Mesenchymal stem cell (in vitro differentiated cells and primary cell): Measurements from ENCODE around the gene GLO1.

ENCODE experiments used
- DNase-seq: peaks from one replicate; pipeline ENCODE4 v3.0.0-alpha.2; 2013
- H2AFZ ChIP-seq: one replicate; pipeline ENCODE4 v1.6.1; 2013; ENCODE audit warnings: low read depth, mild to moderate bottlenecking, control low read depth, inconsistent platforms, low read length, moderate library complexity
- H2AK5ac ChIP-seq: 2 replicates; pipeline ENCODE4 v1.6.1; 2013; ENCODE audit warnings: low read length, moderate library complexity, mild to moderate bottlenecking, inconsistent platforms; ENCODE audit not compliant: severe bottlenecking
- H2BK120ac ChIP-seq: one replicate; pipeline ENCODE4 v1.6.1; 2013; ENCODE audit warnings: low read depth, mild to moderate bottlenecking, inconsistent platforms, low read length, moderate library complexity
- H2BK12ac ChIP-seq, 2 experiments: one replicate each; pipeline ENCODE4 v1.6.1; 2013; ENCODE audit warnings: inconsistent platforms in 2 of 2, low read length in 2 of 2, mild to moderate bottlenecking in 2 of 2, moderate library complexity in 2 of 2, control low read depth in 1 of 2
- H2BK15ac ChIP-seq: one replicate; pipeline ENCODE4 v1.6.1; 2013; ENCODE audit warnings: mild to moderate bottlenecking, low read depth, inconsistent platforms; ENCODE audit not compliant: poor library complexity, severe bottlenecking
- H2BK5ac ChIP-seq: 2 replicates; pipeline ENCODE4 v1.6.1; 2013; ENCODE audit warnings: low read depth, mild to moderate bottlenecking, low read length, control low read depth, inconsistent platforms; ENCODE audit not compliant: poor library complexity, severe bottlenecking
- H3K14ac ChIP-seq, 2 experiments: one replicate each; pipeline ENCODE4 v1.6.1; 2013; ENCODE audit warnings: inconsistent platforms in 2 of 2, low read length in 2 of 2, control low read depth in 1 of 2, mild to moderate bottlenecking in 1 of 2, moderate library complexity in 1 of 2
- H3K18ac ChIP-seq, 2 experiments: one replicate each; pipeline ENCODE4 v1.6.1; 2013; ENCODE audit warnings: inconsistent platforms in 2 of 2, low read length in 2 of 2, control low read depth in 1 of 2, low read depth in 1 of 2, mild to moderate bottlenecking in 1 of 2
- H3K23ac ChIP-seq, 2 experiments: one replicate each; pipeline ENCODE4 v1.6.1; 2013; ENCODE audit warnings: inconsistent platforms in 2 of 2, low read length in 2 of 2, mild to moderate bottlenecking in 2 of 2, moderate library complexity in 2 of 2, control low read depth in 1 of 2
- H3K27ac ChIP-seq: 2 replicates; pipeline ENCODE4 v1.5.1; 2013; ENCODE audit warnings: mild to moderate bottlenecking, moderate library complexity, low read length, control low read depth, inconsistent platforms; ENCODE audit not compliant: poor library complexity, severe bottlenecking
- H3K27me3 ChIP-seq, 2 experiments: 2 replicates each; pipeline versions ENCODE4 v1.6.1 to v1.7.0; 2013; ENCODE audit warnings: low read length in 2 of 2, mild to moderate bottlenecking in 2 of 2, moderate library complexity in 2 of 2, control low read depth in 1 of 2, inconsistent platforms in 1 of 2; ENCODE audit not compliant: control insufficient read depth in 1 of 2, insufficient read depth in 1 of 2
- H3K36me3 ChIP-seq, 2 experiments: 2 replicates each; pipeline versions ENCODE4 v1.6.1 to v1.7.0; 2013; ENCODE audit warnings: low read length in 2 of 2, control low read depth in 1 of 2, inconsistent platforms in 1 of 2, low read depth in 1 of 2, mild to moderate bottlenecking in 1 of 2; ENCODE audit not compliant: insufficient read depth in 2 of 2, control insufficient read depth in 1 of 2
- H3K4ac ChIP-seq, 2 experiments: one replicate each; pipeline ENCODE4 v1.6.1; 2013; ENCODE audit warnings: inconsistent platforms in 2 of 2, low read length in 2 of 2, mild to moderate bottlenecking in 2 of 2, moderate library complexity in 2 of 2, control low read depth in 1 of 2, low read depth in 1 of 2
- H3K4me1 ChIP-seq: 2 replicates; pipeline ENCODE4 v1.6.1; 2013; ENCODE audit warnings: low read depth, low read length, control low read depth; ENCODE audit not compliant: control insufficient read depth, insufficient read depth
- H3K4me2 ChIP-seq: 2 replicates; pipeline ENCODE4 v1.6.1; 2013; ENCODE audit warnings: low read length, mild to moderate bottlenecking, inconsistent platforms; ENCODE audit not compliant: poor library complexity, severe bottlenecking
- H3K4me3 ChIP-seq, 2 experiments: 2 replicates each; pipeline versions ENCODE4 v1.5.1 to v1.7.0; 2013; ENCODE audit warnings: low read length in 2 of 2, mild to moderate bottlenecking in 2 of 2, control low read depth in 1 of 2, low read depth in 1 of 2; ENCODE audit not compliant: insufficient read depth in 1 of 2
- H3K79me1 ChIP-seq: replicated peaks from 2 replicates; pipeline ENCODE4 v1.6.1; 2013; ENCODE audit warnings: mild to moderate bottlenecking, control low read depth, low read length, inconsistent platforms; ENCODE audit not compliant: poor library complexity, severe bottlenecking
- H3K9ac ChIP-seq: 2 replicates; pipeline ENCODE4 v1.7.0; 2013; ENCODE audit warnings: mild to moderate bottlenecking, low read length, moderate library complexity
- H3K9me3 ChIP-seq: 2 replicates; pipeline ENCODE4 v1.7.0; 2013; ENCODE audit warnings: mild to moderate bottlenecking, low read length; ENCODE audit not compliant: control insufficient read depth
- H4K8ac ChIP-seq: one replicate; pipeline ENCODE4 v1.6.1; 2013; ENCODE audit warnings: inconsistent platforms, mild to moderate bottlenecking, low read length, moderate library complexity
- H4K91ac ChIP-seq: one replicate; pipeline ENCODE4 v1.6.1; 2013; ENCODE audit warnings: mild to moderate bottlenecking, low read length, inconsistent platforms
- WGBS: methylation state at CpG from one replicate; pipeline ENCODE4 v1.1.7; 2013; ENCODE audit warnings: mixed read lengths; 5-methylcytosine and 5-hydroxymethylcytosine counted together

The GLO1 gene

DNA sequence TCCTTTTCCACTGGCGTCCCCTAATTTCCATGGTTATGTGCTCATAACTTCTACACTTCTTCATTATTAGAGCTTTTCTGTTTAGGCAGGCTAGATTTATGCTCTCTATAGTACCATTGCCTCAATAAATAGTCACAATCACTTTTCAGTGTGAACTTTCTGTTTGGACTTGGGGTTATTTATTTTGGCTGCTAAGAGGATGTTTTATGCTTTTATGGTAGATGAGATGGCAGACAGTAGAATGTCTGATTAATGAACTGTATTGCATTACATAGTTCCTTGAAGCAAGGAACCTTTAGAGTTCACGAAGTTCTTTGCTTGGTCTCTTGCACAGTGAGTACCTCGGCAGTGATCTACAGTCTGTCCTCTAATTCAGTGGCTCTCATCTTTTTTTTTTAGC lies 19.1 kb upstream of the GLO1 start:
- Histone ChIP-seq H3K4me1 (no peaks in the 10 kb centered on the region), H3K4ac (no peak overlapping the region), H4K8ac (no peak overlapping the region), H3K18ac (no peak overlapping the region), H4K91ac (no peak overlapping the region), H3K79me1 (no peaks in the 10 kb centered on the region), H2AFZ (no peak overlapping the region), H3K9ac (no peak overlapping the region), H2AK5ac (no peak overlapping the region), H2BK5ac (no peak overlapping the region), H2BK15ac (no peak overlapping the region), H3K14ac (no peak overlapping the region), H3K27me3 (peaks cover 0 to 34% of the 10 kb centered on the region in 2 experiments), H2BK12ac (no peak overlapping the region), H3K27ac (no peak overlapping the region), H3K23ac (no peak overlapping the region), H3K4me3 (no peak overlapping the region), H3K4me2 (no peak overlapping the region), H2BK120ac (no peak overlapping the region), H3K36me3 (no peaks in the 10 kb centered on the region), H3K9me3 (no peaks in the 10 kb centered on the region)
- no peak for DNase-seq
- 63% methylated on average over 2 of the region's 3 CpGs for WGBS

DNA sequence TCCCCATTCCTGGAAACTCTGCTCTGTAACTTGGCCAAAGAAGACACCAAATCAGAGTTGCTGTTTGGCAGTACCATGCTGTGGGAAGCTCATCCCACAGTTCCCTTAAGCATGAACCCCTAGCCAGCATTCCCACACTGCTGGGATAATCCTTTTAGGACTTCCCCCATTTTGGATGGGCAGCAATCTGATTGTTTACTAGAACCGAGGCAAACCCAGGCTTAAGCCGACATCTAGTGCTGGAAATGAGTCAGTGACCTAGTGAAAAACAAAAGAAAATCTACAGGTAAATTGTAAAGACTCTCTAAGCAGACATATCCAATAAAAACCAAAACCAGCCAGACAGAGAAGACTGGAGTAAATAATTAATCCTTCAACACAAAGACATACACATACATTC lies 17.4 kb upstream of the GLO1 start:
- H3K36me3 ChIP-seq = no peaks in the 10 kb centered on the region
- no peak overlapping the region for H2BK120ac ChIP-seq
- H3K18ac ChIP-seq = no peak overlapping the region
- H2AK5ac ChIP-seq = no peak overlapping the region
- peaks cover under 1% of the 10 kb centered on the region for H3K4me1 ChIP-seq
- WGBS = 14% methylated on average over 1 of the region's 2 CpGs
- no peaks in the 10 kb centered on the region for H3K79me1 ChIP-seq
- no peak overlapping the region for H3K4me3 ChIP-seq
- H4K91ac ChIP-seq = no peak overlapping the region
- H3K14ac ChIP-seq = no peak overlapping the region
- H3K27me3 ChIP-seq = peaks cover 6 to 46% of the 10 kb centered on the region in 2 experiments
- H2BK15ac ChIP-seq = no peak overlapping the region
- no peak overlapping the region for H4K8ac ChIP-seq
- H3K9me3 ChIP-seq = no peaks in the 10 kb centered on the region
- DNase-seq = peak; percentile 14
- no peak overlapping the region for H3K4me2 ChIP-seq
- H2BK12ac ChIP-seq = no peak overlapping the region
- no peak overlapping the region for H2BK5ac ChIP-seq
- no peak overlapping the region for H3K9ac ChIP-seq
- no peak overlapping the region for H2AFZ ChIP-seq
- no peak overlapping the region for H3K23ac ChIP-seq
- H3K27ac ChIP-seq = no peak overlapping the region
- H3K4ac ChIP-seq = no peak overlapping the region

GRCh38 chr6:38719358-38719757 lies 16.4 kb upstream of the GLO1 start:
- Histone ChIP-seq H2BK120ac (no peak overlapping the region), H3K36me3 (no peaks in the 10 kb centered on the region), H2BK15ac (no peak overlapping the region), H3K27me3 (peaks cover 7 to 56% of the 10 kb centered on the region in 2 experiments), H2BK12ac (no peak overlapping the region), H3K9ac (no peak overlapping the region), H4K8ac (no peak overlapping the region), H3K23ac (no peak overlapping the region), H4K91ac (no peak overlapping the region), H3K14ac (no peak overlapping the region), H3K4me1 (peaks cover 3% of the 10 kb centered on the region), H2BK5ac (no peak overlapping the region), H3K4ac (no peak overlapping the region), H3K4me2 (no peak overlapping the region), H2AFZ (no peak overlapping the region), H3K9me3 (no peaks in the 10 kb centered on the region), H3K4me3 (no peak overlapping the region), H2AK5ac (no peak overlapping the region), H3K79me1 (no peaks in the 10 kb centered on the region), H3K18ac (no peak overlapping the region), H3K27ac (no peak overlapping the region)
- no peak for DNase-seq
- 100% methylated on average over 1 of the region's 1 CpG for WGBS

GRCh38 chr6:38716825-38717224 lies 13.9 kb upstream of the GLO1 start:
- Histone ChIP-seq H3K27me3 (peaks cover 9 to 71% of the 10 kb centered on the region in 2 experiments), H2BK5ac (no peak overlapping the region), H3K18ac (no peak overlapping the region), H2BK15ac (no peak overlapping the region), H4K91ac (no peak overlapping the region), H2BK120ac (no peak overlapping the region), H3K14ac (no peak overlapping the region), H3K4me2 (no peak overlapping the region), H3K4me1 (peaks cover 3% of the 10 kb centered on the region), H3K4ac (no peak overlapping the region), H3K9me3 (no peaks in the 10 kb centered on the region), H3K79me1 (no peaks in the 10 kb centered on the region), H3K27ac (no peak overlapping the region), H3K23ac (no peak overlapping the region), H3K36me3 (no peaks in the 10 kb centered on the region), H3K9ac (no peak overlapping the region), H2BK12ac (no peak overlapping the region), H2AFZ (no peak overlapping the region), H3K4me3 (no peak overlapping the region), H4K8ac (no peak overlapping the region), H2AK5ac (no peak overlapping the region)
- WGBS = 98% methylated on average over 2 of the region's 2 CpGs
- DNase-seq = no peak
